GM06990 (cell line): ENCODE results near the gene P2RY8.
"Not testable (repeated sequence)": the region's sequence is repeated elsewhere in the genome, so short reads cannot be mapped to it uniquely, and the experiment has no call there.

Experiments
- DNase-seq: peaks from one replicate; pipeline ENCODE4 v3.0.0-alpha.2; 2011; ENCODE audit not compliant: insufficient read length; ENCODE audit errors: extremely low read depth
- H3K27me3 ChIP-seq: replicated peaks from 2 replicates; pipeline ENCODE4 v1.6.0; 2011; ENCODE audit warnings: low read length; ENCODE audit not compliant: control insufficient read depth, insufficient read depth
- H3K36me3 ChIP-seq: 2 replicates; pipeline ENCODE4 v1.5.1; 2011; ENCODE audit warnings: low read length; ENCODE audit not compliant: control insufficient read depth, insufficient read depth
- H3K4me3 ChIP-seq: replicated peaks from 2 replicates; pipeline ENCODE4 v1.5.1; 2011; ENCODE audit warnings: low read depth, mild to moderate bottlenecking, control low read depth, low read length
- TF ChIP-seq, protein P1 (sequence below): IDR thresholded peaks from 2 replicates; pipeline ENCODE4 v1.5.1; 2011; ENCODE audit warnings: low read length, control low read depth, mild to moderate bottlenecking, inconsistent platforms; ENCODE audit not compliant: insufficient read depth, poor library complexity, severe bottlenecking

P2RY8 gene

DNA sequence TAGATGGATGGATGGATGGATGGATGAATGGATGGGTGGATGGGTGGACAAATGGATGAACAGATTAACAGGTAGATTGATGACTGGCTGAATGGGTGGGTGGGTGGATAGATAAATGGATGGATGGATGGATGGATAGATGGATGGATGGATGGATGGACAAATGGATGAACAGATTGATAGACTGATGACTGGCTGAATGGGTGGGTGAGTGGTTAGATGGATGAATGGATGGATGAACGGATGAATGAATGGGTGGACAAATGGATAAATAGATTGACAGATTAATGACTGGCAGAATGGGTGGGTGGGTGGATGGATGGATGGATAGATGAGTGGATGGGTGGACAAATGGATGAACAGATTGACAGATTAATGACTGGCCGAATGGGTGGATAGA lies 40.9 kb upstream of the P2RY8 start:
- Histone ChIP-seq H3K27me3 (no peaks in the 10 kb centered on the region), H3K36me3 (no peaks in the 10 kb centered on the region), H3K4me3 (no peak overlapping the region)
- TF ChIP-seq, protein P1, sequence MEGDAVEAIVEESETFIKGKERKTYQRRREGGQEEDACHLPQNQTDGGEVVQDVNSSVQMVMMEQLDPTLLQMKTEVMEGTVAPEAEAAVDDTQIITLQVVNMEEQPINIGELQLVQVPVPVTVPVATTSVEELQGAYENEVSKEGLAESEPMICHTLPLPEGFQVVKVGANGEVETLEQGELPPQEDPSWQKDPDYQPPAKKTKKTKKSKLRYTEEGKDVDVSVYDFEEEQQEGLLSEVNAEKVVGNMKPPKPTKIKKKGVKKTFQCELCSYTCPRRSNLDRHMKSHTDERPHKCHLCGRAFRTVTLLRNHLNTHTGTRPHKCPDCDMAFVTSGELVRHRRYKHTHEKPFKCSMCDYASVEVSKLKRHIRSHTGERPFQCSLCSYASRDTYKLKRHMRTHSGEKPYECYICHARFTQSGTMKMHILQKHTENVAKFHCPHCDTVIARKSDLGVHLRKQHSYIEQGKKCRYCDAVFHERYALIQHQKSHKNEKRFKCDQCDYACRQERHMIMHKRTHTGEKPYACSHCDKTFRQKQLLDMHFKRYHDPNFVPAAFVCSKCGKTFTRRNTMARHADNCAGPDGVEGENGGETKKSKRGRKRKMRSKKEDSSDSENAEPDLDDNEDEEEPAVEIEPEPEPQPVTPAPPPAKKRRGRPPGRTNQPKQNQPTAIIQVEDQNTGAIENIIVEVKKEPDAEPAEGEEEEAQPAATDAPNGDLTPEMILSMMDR: no peak
- no peak for DNase-seq

DNA sequence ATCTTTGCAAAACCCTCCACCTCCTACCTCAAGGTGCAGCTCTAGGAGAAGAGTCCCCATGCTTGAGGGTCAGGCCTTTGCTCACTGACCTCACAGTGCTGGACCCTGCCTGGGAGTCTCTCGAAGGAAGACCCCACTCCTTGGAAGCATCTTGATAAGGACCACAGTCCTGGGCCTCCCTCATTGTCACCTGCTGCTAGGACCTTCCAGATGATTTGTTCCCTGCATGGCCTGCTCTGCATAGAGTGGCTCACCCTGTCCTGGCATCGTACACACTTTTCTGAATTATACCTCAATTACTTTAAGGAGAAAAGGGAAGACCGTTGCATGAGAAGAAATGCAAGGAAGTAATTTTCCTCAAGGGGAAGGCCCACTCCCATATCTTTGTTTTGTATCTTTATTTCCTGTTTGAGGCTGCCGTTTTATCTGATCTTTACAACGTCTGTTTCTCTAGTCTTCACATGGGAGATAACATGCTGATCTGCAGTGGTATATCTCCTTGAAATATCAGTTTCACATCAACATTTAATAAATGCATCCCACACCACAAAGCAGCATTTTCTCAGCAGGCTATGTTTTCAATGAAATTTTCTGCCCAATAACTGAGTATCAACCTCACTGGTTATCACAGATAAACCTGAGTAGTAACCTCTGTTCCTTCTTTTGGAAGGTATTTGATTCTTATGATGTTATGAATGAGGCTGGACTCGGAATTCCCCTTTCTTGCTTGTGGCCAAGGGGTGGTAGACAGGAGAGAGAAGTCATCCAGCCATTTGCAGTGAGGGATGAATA lies 39.4 kb upstream of the P2RY8 start:
- Histone ChIP-seq H3K36me3 (no peaks in the 10 kb centered on the region), H3K4me3 (no peak overlapping the region), H3K27me3 (no peaks in the 10 kb centered on the region)
- TF ChIP-seq, protein P1: no peak
- DNase-seq: no peak

DNA sequence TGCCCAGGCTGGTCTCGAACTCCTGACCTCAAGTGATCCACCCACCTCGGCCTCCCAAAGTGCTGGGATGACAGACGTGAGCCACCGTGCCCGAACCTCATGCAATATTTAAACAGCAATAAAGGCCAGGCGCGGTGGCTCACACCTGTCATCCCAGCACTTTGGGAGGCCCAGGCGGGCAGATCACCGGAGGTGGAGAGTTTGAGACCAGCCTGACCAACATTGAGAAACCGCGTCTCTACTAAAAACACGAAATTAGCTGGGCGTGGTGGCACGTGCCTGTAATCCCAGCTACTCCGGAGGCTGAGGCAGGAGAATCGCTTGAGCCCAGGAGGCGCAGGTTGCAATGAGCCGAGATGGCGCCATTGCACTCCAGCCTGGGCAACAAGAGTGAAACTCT lies 37.2 kb upstream of the P2RY8 start:
- DNase-seq, H3K36me3 ChIP-seq, H3K4me3 ChIP-seq, H3K27me3 ChIP-seq: not testable (repeated sequence)

DNA sequence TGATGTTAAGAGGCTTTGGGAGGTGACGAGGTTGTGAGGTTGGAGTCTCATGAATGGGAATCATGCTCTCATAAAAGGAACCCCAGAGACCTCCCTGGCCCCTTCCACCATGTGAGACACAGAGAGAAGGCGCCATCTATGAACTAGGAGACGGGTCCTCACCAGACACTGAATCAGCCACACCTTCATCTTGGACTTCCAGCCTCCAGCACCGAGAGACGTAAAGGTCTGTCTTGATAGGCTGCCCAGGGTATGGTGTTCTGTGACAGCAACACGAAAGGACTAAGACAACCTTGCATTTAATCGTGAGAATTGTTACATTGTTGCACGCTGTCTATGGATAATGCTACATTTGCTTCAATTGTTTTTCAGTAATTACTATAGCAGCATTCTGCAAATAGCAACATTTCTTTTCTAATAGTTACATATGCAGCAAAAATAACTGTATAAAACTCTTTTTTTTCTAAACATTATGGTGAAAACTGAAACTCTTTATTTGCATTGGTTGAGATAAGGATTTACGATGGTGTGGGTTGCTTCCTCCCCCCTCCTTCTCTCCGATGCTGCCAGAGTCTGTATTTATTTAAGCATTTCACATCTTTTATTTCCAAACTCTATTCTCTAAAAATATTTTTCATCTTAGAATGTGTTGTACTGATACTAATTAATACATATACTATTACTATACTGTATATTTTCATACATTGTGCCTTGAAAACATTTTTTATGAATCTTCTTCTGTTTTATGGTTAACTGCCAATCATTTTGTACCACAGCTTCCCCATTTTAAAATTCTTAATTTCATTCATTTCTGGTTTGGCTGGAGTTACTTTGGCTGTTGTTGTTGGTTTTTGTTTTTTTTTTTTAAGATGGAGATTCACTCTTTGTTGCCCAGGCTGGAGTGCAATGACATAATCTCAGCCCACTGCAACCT lies 28.0 kb upstream of the P2RY8 start:
- no peaks in the 10 kb centered on the region for H3K36me3 ChIP-seq
- no peaks in the 10 kb centered on the region for H3K27me3 ChIP-seq
- TF ChIP-seq, protein P1: no peak
- no peak for DNase-seq
- H3K4me3 ChIP-seq: no peak overlapping the region

DNA sequence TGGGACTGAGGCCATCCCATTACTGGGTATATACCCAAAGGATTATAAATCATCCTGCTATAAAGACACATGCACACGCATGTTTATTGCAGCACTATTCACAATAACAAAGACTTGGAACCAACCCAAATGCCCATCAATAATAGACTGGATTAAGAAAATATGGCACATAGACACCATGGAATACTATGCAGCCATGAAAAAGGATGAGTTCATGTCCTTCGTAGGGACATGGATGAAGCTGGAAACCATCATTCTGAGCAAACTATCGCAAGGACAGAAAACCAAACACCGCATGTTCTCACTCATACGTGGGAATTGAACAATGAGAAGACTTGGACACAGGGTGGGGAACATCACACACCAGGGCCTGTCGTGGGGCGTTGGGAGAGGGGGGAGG lies 27.1 kb upstream of the P2RY8 start:
- not testable (repeated sequence) for H3K4me3 ChIP-seq, H3K27me3 ChIP-seq, DNase-seq, H3K36me3 ChIP-seq

DNA sequence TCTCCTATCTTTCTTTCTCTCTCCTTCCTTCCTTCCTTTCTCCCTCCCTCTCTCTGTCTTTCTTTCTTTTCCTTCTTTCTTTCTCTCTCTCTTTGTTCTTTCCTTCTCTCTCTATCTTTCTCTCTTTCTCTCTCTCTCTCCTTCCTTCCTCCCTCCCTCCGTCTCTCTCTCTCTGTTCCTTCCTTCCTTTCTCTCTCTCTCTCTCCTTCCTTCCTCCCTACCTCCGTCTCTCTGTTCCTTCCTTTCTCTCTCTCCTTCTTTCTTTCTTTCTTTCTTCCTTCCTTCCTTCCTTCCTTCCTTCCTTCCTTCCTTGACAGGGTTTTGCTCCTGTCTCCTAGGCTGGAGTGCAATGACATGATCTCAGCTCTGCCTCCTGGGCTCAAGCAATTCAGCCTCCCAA lies 24.2 kb upstream of the P2RY8 start:
- Histone ChIP-seq H3K36me3 (no peaks in the 10 kb centered on the region), H3K4me3 (no peak overlapping the region), H3K27me3 (no peaks in the 10 kb centered on the region)
- TF ChIP-seq, protein P1: no peak
- no peak for DNase-seq
